B cell (primary cell): ENCODE data around the gene CDC42EP2. TPM values are rescaled to one million over a fixed set of nuclear protein-coding genes. Genes with fewer than 3 reads are reported as not detected.

Source experiments
- ATAC-seq: fragments of 200-7000 bp; cut with Tn5 transposase; one replicate; pipeline ENCODE4 v1.10.0; 2021; ENCODE audit warnings: low read depth, mild to moderate bottlenecking, moderate number of reproducible peaks, moderate library complexity
- CTCF ChIA-PET: fragments of 350-600 bp; sonication (Branson Sonifier 250); formaldehyde crosslinking; loops from one replicate; lab custom pipeline; 2021; ENCODE audit warnings: antibody characterized with exemption, inconsistent platforms; lab: Charles Lee
- POLR2A ChIA-PET: fragments of 350-600 bp; sonication (Branson Sonifier 250); formaldehyde crosslinking; loops from one replicate; lab custom pipeline; 2021; ENCODE audit warnings: antibody characterized with exemption; lab: Charles Lee
- DNase-seq: peaks from one replicate; pipeline ENCODE4 v3.0.0; 2013
- H2AFZ ChIP-seq: 2 replicates; pipeline ENCODE4 v1.6.1; 2012; ENCODE audit warnings: mild to moderate bottlenecking, low read depth, low read length; ENCODE audit not compliant: insufficient read depth, poor library complexity, severe bottlenecking
- H3K27ac ChIP-seq, 2 donors: 1 replicate in 1 of 2; 2 replicates in 1 of 2; pipeline ENCODE4 v1.5.1; 2012 to 2013; ENCODE audit warnings: low read length in 2 of 2, mild to moderate bottlenecking in 2 of 2, moderate library complexity in 1 of 2
- H3K27me3 ChIP-seq, 4 experiments: fragments of 200-600 bp in 1 of 4; sonication (generic) in 1 of 4; replicated peaks in 1 of 4; 1 replicate in 2 of 4; 2 replicates in 2 of 4; pipeline versions ENCODE4 v1.6.1 to v1.7.0; 2013 to 2016; ENCODE audit warnings: low read length in 3 of 4, mild to moderate bottlenecking in 2 of 4, mixed read lengths in 1 of 4, moderate library complexity in 1 of 4; ENCODE audit not compliant: insufficient read depth in 4 of 4, control insufficient read depth in 3 of 4; ENCODE audit errors: control extremely low read depth in 1 of 4
- H3K36me3 ChIP-seq, 2 experiments: replicated peaks in 1 of 2; 1 replicate in 1 of 2; 2 replicates in 1 of 2; pipeline versions ENCODE4 v1.6.1 to v1.7.1; 2013; ENCODE audit warnings: low read length in 1 of 2; ENCODE audit not compliant: insufficient read depth in 2 of 2, control insufficient read depth in 1 of 2; ENCODE audit errors: control extremely low read depth in 1 of 2, extremely low read depth in 1 of 2
- H3K4me1 ChIP-seq, 2 donors: fragments of 200-600 bp in 1 of 2; sonication (generic) in 1 of 2; 1 replicate in 1 of 2; 2 replicates in 1 of 2; pipeline versions ENCODE4 v1.5.1 to v1.6.1; 2013 to 2017; ENCODE audit warnings: low read length in 2 of 2; ENCODE audit not compliant: control insufficient read depth in 2 of 2, insufficient read depth in 2 of 2
- H3K4me2 ChIP-seq: replicated peaks from 2 replicates; pipeline ENCODE3; 2012; ENCODE audit warnings: mild to moderate bottlenecking, low read depth, low read length; ENCODE audit not compliant: poor library complexity, severe bottlenecking
- H3K4me3 ChIP-seq, 5 experiments: fragments of 200-600 bp in 1 of 5; sonication (generic) in 1 of 5; 1 replicate in 3 of 5; 2 replicates in 2 of 5; pipeline versions ENCODE4 v1.5.1 to v1.7.0; 2011 to 2016; ENCODE audit warnings: low read length in 4 of 5, mild to moderate bottlenecking in 4 of 5, low read depth in 2 of 5, control low read depth in 1 of 5, moderate library complexity in 1 of 5; ENCODE audit not compliant: insufficient read depth in 1 of 5; ENCODE audit errors: control extremely low read depth in 1 of 5, extremely low read depth in 1 of 5
- H3K79me2 ChIP-seq: fragments of 200-600 bp; sonication (generic); one replicate; pipeline ENCODE4 v1.6.0; 2016; ENCODE audit warnings: low read length; ENCODE audit not compliant: control insufficient read depth, insufficient read depth
- H3K9ac ChIP-seq: fragments of 200-600 bp; sonication (generic); 2 replicates; pipeline ENCODE4 v1.6.1; 2017; ENCODE audit warnings: mild to moderate bottlenecking, low read length, moderate library complexity
- H3K9me3 ChIP-seq, 3 donors: one replicate each; pipeline versions ENCODE4 v1.6.1 to v1.7.1; 2013; ENCODE audit warnings: low read length in 2 of 3; ENCODE audit not compliant: control insufficient read depth in 2 of 3, insufficient read depth in 1 of 3; ENCODE audit errors: control extremely low read depth in 1 of 3
- H4K20me1 ChIP-seq: 2 replicates; pipeline ENCODE4 v1.6.0; 2012; ENCODE audit warnings: mild to moderate bottlenecking, low read length; ENCODE audit not compliant: insufficient read depth, control insufficient read depth, poor library complexity, severe bottlenecking
- H3K27ac Mint-ChIP-seq: one replicate; pipeline ENCODE4 v1.8.0; 2021; ENCODE audit warnings: mixed read lengths
- H3K27me3 Mint-ChIP-seq: one replicate; pipeline ENCODE4 v1.8.0; 2021; ENCODE audit warnings: mixed read lengths
- H3K4me1 Mint-ChIP-seq: one replicate; pipeline ENCODE4 v1.8.0; 2021; ENCODE audit warnings: mixed read lengths
- H3K4me3 Mint-ChIP-seq: one replicate; pipeline ENCODE4 v1.8.0; 2021; ENCODE audit warnings: mixed read lengths
- H3K9me3 Mint-ChIP-seq: one replicate; pipeline ENCODE4 v1.8.0; 2022; ENCODE audit warnings: mixed read lengths; ENCODE audit not compliant: insufficient read depth
- CTCF ChIP-seq: fragments of 200-600 bp; IDR thresholded peaks from one replicate; pipeline ENCODE4 v1.8.0; 2022; ENCODE audit warnings: antibody characterized with exemption, mild to moderate bottlenecking
- EZH2 ChIP-seq: IDR thresholded peaks from 2 replicates; pipeline ENCODE4 v1.6.1; 2012; ENCODE audit warnings: borderline replicate concordance, low read depth, mild to moderate bottlenecking, moderate library complexity, low read length; ENCODE audit not compliant: insufficient read depth, poor library complexity, severe bottlenecking
- WGBS: methylation state at CpG from one replicate; pipeline ENCODE4 v1.1.5; 2013; ENCODE audit warnings: missing lambda C conversion rate; ENCODE audit not compliant: insufficient coverage; 5-methylcytosine and 5-hydroxymethylcytosine counted together
- intact Hi-C: fragments of 100-400 bp; cut with micrococcal nuclease; formaldehyde crosslinking; loops from one replicate; pipeline ENCODE4 v1.10.0; 2022
- polyA plus RNA-seq: library from polyadenylated mRNA; depleted of rRNA; stranded (reverse); fragments of >200 nt; gene quantifications from 2 replicates; pipeline ENCODE4 v1.2.3, GENCODE V29; 2012
- total RNA-seq, 2 donors: library from RNA; stranded (reverse); fragments of 120-200 nt in 1 of 2; gene quantifications; 1 replicate in 1 of 2; 2 replicates in 1 of 2; pipeline versions ENCODE4 v1.2.3 to v1.2.4, GENCODE V29; 2013 to 2022

Gene CDC42EP2
- total and polyA plus RNA-seq, 2 donors (not counting 1 experiment from before 2014, with no cell fraction given): 0.69 to 1.1 TPM

- no peak overlapping the region for H3K4me3 Mint-ChIP-seq
- CTCF ChIA-PET: interaction anchor here (0.7 to 4.1 kb wide), 2 partner anchors 13 to 28 kb away, joined by 3 to 12 read pairs; no protein-coding TSS in a partner anchor
- Histone ChIP-seq H2AFZ (no peak overlapping the region), H3K4me3 (no peak overlapping the region), H3K36me3 (peaks cover 0 to 2% of the 10 kb centered on the region in 2 experiments), H3K79me2 (no peaks in the 10 kb centered on the region), H3K9me3 (no peaks in the 10 kb centered on the region), H3K9ac (no peak overlapping the region), H3K27me3 (no peaks in the 10 kb centered on the region), H4K20me1 (peaks cover 4% of the 10 kb centered on the region), H3K27ac (no peak overlapping the region), H3K4me1 (peaks cover 22 to 31% of the 10 kb centered on the region in 2 donors), H3K4me2 (no peak overlapping the region)
- POLR2A ChIA-PET: interaction anchor here (0.6 to 1.4 kb wide), 4 partner anchors 21 to 1808 kb away, joined by 3 to 5 read pairs (median 3); partner anchors contain the start of gene DPF2
- H3K9me3 Mint-ChIP-seq: no peaks in the 10 kb centered on the region
- no peak for TF ChIP-seq EZH2
- TF ChIP-seq CTCF: no peak
- H3K4me1 Mint-ChIP-seq: peaks cover 26% of the 10 kb centered on the region
- ATAC-seq: no peak
- intact Hi-C loops: no loop called here
- H3K27me3 Mint-ChIP-seq: no peaks in the 10 kb centered on the region
- 96% methylated on average over 5 of the region's 8 CpGs for WGBS
- no peak overlapping the region for H3K27ac Mint-ChIP-seq
- DNase-seq: no peak
Measured at GRCh38 chr11:65357856-65358356, 43.2 kb downstream of the CDC42EP2 start.

- H3K36me3 ChIP-seq: no peaks in the 10 kb centered on the region
- H3K9ac ChIP-seq: peak overlapping the region; percentile 51
- TF ChIP-seq EZH2 (no peak), CTCF (no peak)
- peak overlapping the region; percentile 58 for H3K4me2 ChIP-seq
- ChIA-PET CTCF (interaction anchor here (0.6 to 2.8 kb wide), 11 partner anchors 12 to 225 kb away, joined by 3 to 16 read pairs (median 4); partner anchors contain the start of gene CDC42EP2), POLR2A (interaction anchor here (0.7 to 2.3 kb wide), 12 partner anchors 13 to 429 kb away, joined by 3 to 19 read pairs (median 9); partner anchors contain the start of genes MALAT1 and NEAT1)
- no peaks in the 10 kb centered on the region for H3K9me3 ChIP-seq
- Mint-ChIP-seq H3K9me3 (no peaks in the 10 kb centered on the region), H3K4me1 (peaks cover 21% of the 10 kb centered on the region), H3K27ac (peak overlapping the region; percentile 100), H3K4me3 (peak overlapping the region; percentile 81), H3K27me3 (no peaks in the 10 kb centered on the region)
- peak; percentile 82 for DNase-seq
- 22% methylated on average over 5 of the region's 10 CpGs for WGBS
- peak overlapping the region; percentile 78 for H2AFZ ChIP-seq
- intact Hi-C loops: loop anchor here (1.0 kb wide), 2 partner anchors 8 to 115 kb away; partner anchors contain the start of gene TIGD3
- peak overlapping the region in 3 of 5 experiments; percentile 15 to 34 (median 31) for H3K4me3 ChIP-seq
- peak; percentile 81 for ATAC-seq
- peak overlapping the region; percentile 78 to 91 for H3K27ac ChIP-seq
- H3K4me1 ChIP-seq: peaks cover 17 to 33% of the 10 kb centered on the region in 2 donors
- H3K79me2 ChIP-seq: peaks cover 13% of the 10 kb centered on the region
- no peaks in the 10 kb centered on the region for H3K27me3 ChIP-seq
- H4K20me1 ChIP-seq: no peaks in the 10 kb centered on the region
Measured at GRCh38 chr11:65362320-65362931, 47.8 kb downstream of the CDC42EP2 start.
